Activated CD8-positive, alpha-beta T cell treated with anti-CD3 and anti-CD28 coated beads for 36 hours (primary cell): ENCODE measurements around the gene PCYOX1L. TPM values are rescaled to one million over a fixed set of nuclear protein-coding genes. Genes with fewer than 3 reads are reported as not detected.

Experiments used
- ATAC-seq: fragments of 200-7000 bp; cut with Tn5 transposase; one replicate; pipeline ENCODE4 v1.10.0; 2021; ENCODE audit warnings: mild to moderate bottlenecking, moderate library complexity
- CTCF ChIA-PET: fragments of 350-600 bp; sonication (Branson Sonifier 250); formaldehyde crosslinking; loops from one replicate; lab custom pipeline; 2021; ENCODE audit warnings: antibody characterized with exemption; lab: Charles Lee
- POLR2A ChIA-PET: fragments of 350-600 bp; sonication (Branson Sonifier 250); formaldehyde crosslinking; loops from one replicate; lab custom pipeline; 2021; ENCODE audit warnings: antibody characterized with exemption; lab: Charles Lee
- DNase-seq: peaks from one replicate; pipeline ENCODE4 v3.0.0-alpha.2; 2020
- H3K27ac Mint-ChIP-seq: one replicate; pipeline ENCODE4 v1.8.0; 2021; ENCODE audit warnings: mild to moderate bottlenecking, mixed read lengths
- H3K27me3 Mint-ChIP-seq: one replicate; pipeline ENCODE4 v1.8.0; 2021; ENCODE audit warnings: mixed read lengths
- H3K36me3 Mint-ChIP-seq: one replicate; pipeline ENCODE4 v1.8.0; 2021; ENCODE audit warnings: low read depth, mixed read lengths
- H3K4me1 Mint-ChIP-seq: one replicate; pipeline ENCODE4 v1.8.0; 2021; ENCODE audit warnings: low read depth, mixed read lengths
- H3K4me3 Mint-ChIP-seq: one replicate; pipeline ENCODE4 v1.8.0; 2021; ENCODE audit warnings: mild to moderate bottlenecking, moderate library complexity, mixed read lengths
- H3K9me3 Mint-ChIP-seq: one replicate; pipeline ENCODE4 v1.8.0; 2021; ENCODE audit warnings: mixed read lengths
- CTCF ChIP-seq: fragments of 200-600 bp; IDR thresholded peaks from one replicate; pipeline ENCODE4 v1.8.0; 2022; ENCODE audit warnings: antibody characterized with exemption, mild to moderate bottlenecking
- intact Hi-C: fragments of 100-400 bp; cut with micrococcal nuclease; formaldehyde crosslinking; loops from one replicate; pipeline ENCODE4 v1.10.0; 2022
- total RNA-seq, 2 experiments: library from RNA; stranded (reverse); gene quantifications; one replicate each; pipeline ENCODE4 v1.2.3, GENCODE V29; 2021

The PCYOX1L gene
- total RNA-seq, 2 experiments from 2014 or later, result 19.7 to 21.2 TPM

- intact Hi-C loops, result no loop called here
- no peak overlapping the region for H3K27ac Mint-ChIP-seq
- ATAC-seq (no peak), DNase-seq (no peak)
- no peaks in the 10 kb centered on the region for H3K36me3 Mint-ChIP-seq
- CTCF ChIA-PET, result interaction anchor here (1.6 to 2.3 kb wide), 3 partner anchors 25 to 39 kb away, joined by 4 to 7 read pairs (median 6); no protein-coding TSS in a partner anchor
- POLR2A ChIA-PET, result no interaction called here
- H3K4me3 Mint-ChIP-seq, result no peak overlapping the region
- no peaks in the 10 kb centered on the region for H3K4me1 Mint-ChIP-seq
- no peak for TF ChIP-seq CTCF
- no peaks in the 10 kb centered on the region for H3K27me3 Mint-ChIP-seq
- H3K9me3 Mint-ChIP-seq, result no peaks in the 10 kb centered on the region
Observed at GRCh38 chr5:149406203-149406978, 48.5 kb downstream of the PCYOX1L start.

GRCh38 chr5:149406979-149407306 lies 49.1 kb downstream of the PCYOX1L start:
- Mint-ChIP-seq H3K27ac (no peak overlapping the region), H3K36me3 (no peaks in the 10 kb centered on the region), H3K4me3 (no peak overlapping the region), H3K9me3 (no peaks in the 10 kb centered on the region), H3K4me1 (no peaks in the 10 kb centered on the region), H3K27me3 (no peaks in the 10 kb centered on the region)
- DNase-seq (no peak), ATAC-seq (no peak)
- CTCF ChIA-PET, result interaction anchor here (1.6 to 2.3 kb wide), 2 partner anchors 26 to 27 kb away, joined by 4 to 7 read pairs; no protein-coding TSS in a partner anchor
- intact Hi-C loops, result no loop called here
- POLR2A ChIA-PET, result no interaction called here
- TF ChIP-seq CTCF, result no peak

GRCh38 chr5:149407323-149408251 lies 49.7 kb downstream of the PCYOX1L start:
- H3K4me1 Mint-ChIP-seq, result no peaks in the 10 kb centered on the region
- TF ChIP-seq CTCF, result no peak
- no peak overlapping the region for H3K27ac Mint-ChIP-seq
- H3K27me3 Mint-ChIP-seq, result no peaks in the 10 kb centered on the region
- intact Hi-C loops, result no loop called here
- DNase-seq (no peak), ATAC-seq (no peak)
- ChIA-PET POLR2A (no interaction called here), CTCF (interaction anchor here (2.3 kb wide), 1 partner anchor 26 kb away, joined by 7 read pairs; no protein-coding TSS in a partner anchor)
- no peaks in the 10 kb centered on the region for H3K36me3 Mint-ChIP-seq
- H3K4me3 Mint-ChIP-seq, result no peak overlapping the region
- no peaks in the 10 kb centered on the region for H3K9me3 Mint-ChIP-seq

- ATAC-seq (no peak), DNase-seq (no peak)
- POLR2A ChIA-PET, result no interaction called here
- TF ChIP-seq CTCF, result no peak
- CTCF ChIA-PET, result interaction anchor here (1.3 kb wide), 1 partner anchor 25 kb away, joined by 6 read pairs; no protein-coding TSS in a partner anchor
- no peak overlapping the region for H3K4me3 Mint-ChIP-seq
- H3K4me1 Mint-ChIP-seq, result no peaks in the 10 kb centered on the region
- no peaks in the 10 kb centered on the region for H3K36me3 Mint-ChIP-seq
- H3K27me3 Mint-ChIP-seq, result no peaks in the 10 kb centered on the region
- H3K27ac Mint-ChIP-seq, result no peak overlapping the region
- H3K9me3 Mint-ChIP-seq, result no peaks in the 10 kb centered on the region
- intact Hi-C loops, result no loop called here
Observed at GRCh38 chr5:149408252-149409099, 50.6 kb downstream of the PCYOX1L start.
